SH-SY5Y (cell line): ENCODE data around the gene PCSK7.

Source experiments
- GATA2 ChIP-seq: IDR thresholded peaks from 2 replicates; pipeline ENCODE4 v1.6.1; 2011; ENCODE audit warnings: mild to moderate bottlenecking, low read depth, low read length
- GATA3 ChIP-seq: IDR thresholded peaks from 2 replicates; pipeline ENCODE4 v1.6.1; 2011; ENCODE audit warnings: low read depth, mild to moderate bottlenecking, low read length, moderate library complexity

GRCh38 chr11:117183724-117184349 lies 48.0 kb downstream of the PCSK7 start:
- no peak for TF ChIP-seq GATA2
- no peak for TF ChIP-seq GATA3
